Sigmoid colon (tissue), 4 donors: ENCODE results near the gene ARGLU1.

Experiments used
- EP300 ChIP-seq, 4 donors: sonication (generic); formaldehyde crosslinking; IDR thresholded peaks; one replicate each; pipeline ENCODE4 v1.6.1; 2017; ENCODE audit warnings: antibody characterized with exemption in 4 of 4
- POLR2A ChIP-seq, 2 donors: fragments of 450-650 bp; IDR thresholded peaks; one replicate each; pipeline ENCODE4 v1.6.1; 2016; ENCODE audit warnings: antibody characterized with exemption in 2 of 2, mild to moderate bottlenecking in 2 of 2, moderate library complexity in 2 of 2
- POLR2AphosphoS5 ChIP-seq, 4 donors: sonication (generic); formaldehyde crosslinking; IDR thresholded peaks; one replicate each; pipeline ENCODE4 v1.6.1; 2017; ENCODE audit warnings: antibody characterized with exemption in 4 of 4
- TF ChIP-seq, protein P1 (sequence below), 4 experiments: fragments of 450-650 bp in 3 of 4; fragments of 200-600 bp in 1 of 4; IDR thresholded peaks; one replicate each; pipeline ENCODE4 v1.5.1; 2016 to 2019; ENCODE audit warnings: antibody characterized with exemption in 4 of 4, mild to moderate bottlenecking in 3 of 4, moderate library complexity in 2 of 4

DNA sequence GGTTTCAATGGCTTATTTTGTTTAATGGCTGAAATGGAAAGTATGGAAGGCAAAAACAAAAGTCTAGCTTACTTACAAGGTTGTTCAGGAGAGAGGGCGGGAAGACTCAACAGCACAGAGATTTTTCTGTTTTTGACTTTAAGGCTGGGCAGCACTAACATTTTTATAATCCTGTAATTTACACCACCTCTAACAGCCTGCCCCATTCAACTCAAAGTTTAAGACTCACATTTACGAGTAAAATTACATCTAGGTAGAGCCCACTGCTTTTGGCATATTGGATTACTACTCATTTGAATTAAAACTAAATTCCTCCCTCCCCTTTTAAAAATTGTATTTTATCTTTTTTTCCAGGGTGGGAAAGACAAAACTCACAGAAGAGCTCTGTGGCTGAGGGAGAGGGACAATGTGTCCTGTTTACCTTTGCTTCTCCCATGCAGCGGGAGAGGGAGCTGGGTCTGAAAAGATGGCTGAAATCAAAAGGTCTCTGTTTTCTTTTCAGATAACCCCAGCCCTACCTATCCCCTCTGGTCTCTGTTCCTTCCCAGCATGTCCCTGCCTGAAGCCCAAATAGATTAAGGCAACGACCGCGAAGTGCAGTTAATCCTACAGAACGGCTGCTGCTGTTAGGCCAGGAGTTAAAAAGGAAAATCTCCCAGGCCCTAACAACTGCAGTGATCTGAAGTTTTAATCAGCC, 39.1 kb downstream of the ARGLU1 start:
- TF ChIP-seq, protein P1, sequence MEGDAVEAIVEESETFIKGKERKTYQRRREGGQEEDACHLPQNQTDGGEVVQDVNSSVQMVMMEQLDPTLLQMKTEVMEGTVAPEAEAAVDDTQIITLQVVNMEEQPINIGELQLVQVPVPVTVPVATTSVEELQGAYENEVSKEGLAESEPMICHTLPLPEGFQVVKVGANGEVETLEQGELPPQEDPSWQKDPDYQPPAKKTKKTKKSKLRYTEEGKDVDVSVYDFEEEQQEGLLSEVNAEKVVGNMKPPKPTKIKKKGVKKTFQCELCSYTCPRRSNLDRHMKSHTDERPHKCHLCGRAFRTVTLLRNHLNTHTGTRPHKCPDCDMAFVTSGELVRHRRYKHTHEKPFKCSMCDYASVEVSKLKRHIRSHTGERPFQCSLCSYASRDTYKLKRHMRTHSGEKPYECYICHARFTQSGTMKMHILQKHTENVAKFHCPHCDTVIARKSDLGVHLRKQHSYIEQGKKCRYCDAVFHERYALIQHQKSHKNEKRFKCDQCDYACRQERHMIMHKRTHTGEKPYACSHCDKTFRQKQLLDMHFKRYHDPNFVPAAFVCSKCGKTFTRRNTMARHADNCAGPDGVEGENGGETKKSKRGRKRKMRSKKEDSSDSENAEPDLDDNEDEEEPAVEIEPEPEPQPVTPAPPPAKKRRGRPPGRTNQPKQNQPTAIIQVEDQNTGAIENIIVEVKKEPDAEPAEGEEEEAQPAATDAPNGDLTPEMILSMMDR (IDR thresholded peaks at IDR 0.05) = no peak
- no peak for TF ChIP-seq POLR2A (IDR thresholded peaks at IDR 0.05)
- no peak for TF ChIP-seq EP300 (IDR thresholded peaks at IDR 0.05)
- TF ChIP-seq POLR2AphosphoS5 (IDR thresholded peaks at IDR 0.05) = no peak
